ENCODE results near the gene AKAP6.

DNA sequence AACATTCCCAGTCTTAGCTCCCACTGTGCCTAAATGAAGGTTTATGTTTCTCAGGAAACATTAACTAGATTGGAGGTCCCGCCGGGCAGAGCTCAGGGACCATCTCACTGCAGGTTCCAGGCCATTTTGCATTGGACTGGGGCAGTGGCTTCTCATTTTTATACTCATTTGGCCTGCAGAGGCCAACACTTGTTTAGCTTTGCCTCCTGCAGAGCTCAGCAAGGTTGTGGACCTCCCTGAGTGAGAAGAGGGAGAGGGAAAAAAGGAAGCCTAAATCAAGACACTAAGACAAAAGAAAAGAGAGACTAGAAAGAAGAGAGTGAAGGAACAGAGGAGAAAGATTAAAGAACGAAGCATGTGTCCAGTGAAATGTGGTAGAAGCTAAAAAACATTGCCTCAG, 280.3 kb downstream of the AKAP6 start:
- TF ChIP-seq, protein P1, sequence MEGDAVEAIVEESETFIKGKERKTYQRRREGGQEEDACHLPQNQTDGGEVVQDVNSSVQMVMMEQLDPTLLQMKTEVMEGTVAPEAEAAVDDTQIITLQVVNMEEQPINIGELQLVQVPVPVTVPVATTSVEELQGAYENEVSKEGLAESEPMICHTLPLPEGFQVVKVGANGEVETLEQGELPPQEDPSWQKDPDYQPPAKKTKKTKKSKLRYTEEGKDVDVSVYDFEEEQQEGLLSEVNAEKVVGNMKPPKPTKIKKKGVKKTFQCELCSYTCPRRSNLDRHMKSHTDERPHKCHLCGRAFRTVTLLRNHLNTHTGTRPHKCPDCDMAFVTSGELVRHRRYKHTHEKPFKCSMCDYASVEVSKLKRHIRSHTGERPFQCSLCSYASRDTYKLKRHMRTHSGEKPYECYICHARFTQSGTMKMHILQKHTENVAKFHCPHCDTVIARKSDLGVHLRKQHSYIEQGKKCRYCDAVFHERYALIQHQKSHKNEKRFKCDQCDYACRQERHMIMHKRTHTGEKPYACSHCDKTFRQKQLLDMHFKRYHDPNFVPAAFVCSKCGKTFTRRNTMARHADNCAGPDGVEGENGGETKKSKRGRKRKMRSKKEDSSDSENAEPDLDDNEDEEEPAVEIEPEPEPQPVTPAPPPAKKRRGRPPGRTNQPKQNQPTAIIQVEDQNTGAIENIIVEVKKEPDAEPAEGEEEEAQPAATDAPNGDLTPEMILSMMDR (IDR thresholded peaks at IDR 0.05): no peak
- no peak for TF ChIP-seq POLR2A (IDR thresholded peaks at IDR 0.05)
